Effector memory CD4-positive, alpha-beta T cell (primary cell): ENCODE data around the gene ANKMY2.
A peak's percentile ranks its signal among the peaks of the same experiment; 100 is the strongest.

Source experiments
- DNase-seq, 3 donors: peaks; one replicate each; pipeline ENCODE4 v3.0.0-alpha.2; 2020
- H3K27ac ChIP-seq: 2 replicates; pipeline ENCODE4 v1.7.0; 2013; ENCODE audit warnings: mild to moderate bottlenecking, low read length, moderate library complexity; ENCODE audit not compliant: insufficient read depth, poor library complexity, severe bottlenecking
- H3K27me3 ChIP-seq: replicated peaks from 2 replicates; pipeline ENCODE4 v1.7.0; 2013; ENCODE audit warnings: mild to moderate bottlenecking, low read length; ENCODE audit not compliant: insufficient read depth, control insufficient read depth, poor library complexity, severe bottlenecking
- H3K36me3 ChIP-seq: 2 replicates; pipeline ENCODE4 v1.7.0; 2013; ENCODE audit warnings: mild to moderate bottlenecking, low read length, moderate library complexity; ENCODE audit not compliant: control insufficient read depth, insufficient read depth
- H3K4me1 ChIP-seq: 2 replicates; pipeline ENCODE4 v1.7.0; 2013; ENCODE audit warnings: low read length, mild to moderate bottlenecking; ENCODE audit not compliant: control insufficient read depth, insufficient read depth, poor library complexity, severe bottlenecking
- H3K4me3 ChIP-seq: 2 replicates; pipeline ENCODE4 v1.7.0; 2013; ENCODE audit warnings: low read length, low read depth, mild to moderate bottlenecking; ENCODE audit not compliant: insufficient read depth, poor library complexity, severe bottlenecking
- H3K9me3 ChIP-seq: 2 replicates; pipeline ENCODE4 v1.7.0; 2013; ENCODE audit warnings: mild to moderate bottlenecking, low read length, moderate library complexity; ENCODE audit not compliant: control insufficient read depth

The ANKMY2 gene

GRCh38 chr7:16647435-16647960 is 1.9 kb upstream of the ANKMY2 start:
- no peak overlapping the region for H3K27ac ChIP-seq
- H3K27me3 ChIP-seq, result no peaks in the 10 kb centered on the region
- no peaks in the 10 kb centered on the region for H3K36me3 ChIP-seq
- no peaks in the 10 kb centered on the region for H3K9me3 ChIP-seq
- H3K4me3 ChIP-seq, result no peak overlapping the region
- peaks cover 14% of the 10 kb centered on the region for H3K4me1 ChIP-seq
- DNase-seq, result no peak

GRCh38 chr7:16646472-16647072 is 1.0 kb upstream of the ANKMY2 start:
- DNase-seq, result no peak
- Histone ChIP-seq H3K9me3 (no peaks in the 10 kb centered on the region), H3K36me3 (no peaks in the 10 kb centered on the region), H3K27ac (peak overlapping the region; percentile 72), H3K27me3 (no peaks in the 10 kb centered on the region), H3K4me1 (peaks cover 13% of the 10 kb centered on the region), H3K4me3 (peak overlapping the region; percentile 98)

- H3K4me1 ChIP-seq, result peaks cover 10% of the 10 kb centered on the region
- no peaks in the 10 kb centered on the region for H3K36me3 ChIP-seq
- H3K27me3 ChIP-seq, result no peaks in the 10 kb centered on the region
- H3K27ac ChIP-seq, result peak overlapping the region; percentile 72
- H3K9me3 ChIP-seq, result no peaks in the 10 kb centered on the region
- DNase-seq, result peak; percentile 34 to 54 (median 47)
- peak overlapping the region; percentile 98 for H3K4me3 ChIP-seq
These were observed 640 bp downstream of the ANKMY2 start for GRCh38 chr7:16644636-16645592.

- no peaks in the 10 kb centered on the region for H3K9me3 ChIP-seq
- DNase-seq, result no peak
- H3K36me3 ChIP-seq, result no peaks in the 10 kb centered on the region
- H3K27ac ChIP-seq, result no peak overlapping the region
- peaks cover 10% of the 10 kb centered on the region for H3K4me1 ChIP-seq
- no peaks in the 10 kb centered on the region for H3K27me3 ChIP-seq
- H3K4me3 ChIP-seq, result peak overlapping the region; percentile 98
These were observed 1.4 kb downstream of the ANKMY2 start for GRCh38 chr7:16644157-16644556.

GRCh38 chr7:16638282-16639280 is 7.0 kb downstream of the ANKMY2 start:
- no peaks in the 10 kb centered on the region for H3K9me3 ChIP-seq
- peaks cover 4% of the 10 kb centered on the region for H3K36me3 ChIP-seq
- no peak for DNase-seq

GRCh38 chr7:16637379-16637778 is 8.2 kb downstream of the ANKMY2 start:
- no peak overlapping the region for H3K27ac ChIP-seq
- no peaks in the 10 kb centered on the region for H3K4me1 ChIP-seq
- H3K4me3 ChIP-seq, result no peak overlapping the region
- no peaks in the 10 kb centered on the region for H3K9me3 ChIP-seq
- H3K27me3 ChIP-seq, result no peaks in the 10 kb centered on the region
- peaks cover 4% of the 10 kb centered on the region for H3K36me3 ChIP-seq
- DNase-seq, result no peak

More at GRCh38 chr7:16638282-16639280, 7.0 kb downstream of the ANKMY2 start:
- no peak overlapping the region for H3K4me3 ChIP-seq
- H3K27ac ChIP-seq, result no peak overlapping the region
- no peaks in the 10 kb centered on the region for H3K27me3 ChIP-seq
- H3K4me1 ChIP-seq, result no peaks in the 10 kb centered on the region

GRCh38 chr7:16636555-16637101 is 8.9 kb downstream of the ANKMY2 start:
- H3K4me3 ChIP-seq, result no peak overlapping the region
- no peak overlapping the region for H3K27ac ChIP-seq
- H3K27me3 ChIP-seq, result no peaks in the 10 kb centered on the region
- peaks cover 4% of the 10 kb centered on the region for H3K36me3 ChIP-seq
- DNase-seq, result no peak
- H3K9me3 ChIP-seq, result no peaks in the 10 kb centered on the region
- H3K4me1 ChIP-seq, result no peaks in the 10 kb centered on the region

- Histone ChIP-seq H3K4me3 (no peak overlapping the region), H3K9me3 (no peaks in the 10 kb centered on the region), H3K36me3 (peaks cover 4% of the 10 kb centered on the region), H3K4me1 (no peaks in the 10 kb centered on the region), H3K27me3 (no peaks in the 10 kb centered on the region), H3K27ac (no peak overlapping the region)
- no peak for DNase-seq
These were observed 11.2 kb downstream of the ANKMY2 start for GRCh38 chr7:16634271-16634738.

GRCh38 chr7:16630654-16631053 is 14.9 kb downstream of the ANKMY2 start:
- H3K4me3 ChIP-seq, result no peak overlapping the region
- no peaks in the 10 kb centered on the region for H3K4me1 ChIP-seq
- no peaks in the 10 kb centered on the region for H3K9me3 ChIP-seq
- H3K36me3 ChIP-seq, result peaks cover under 1% of the 10 kb centered on the region
- H3K27me3 ChIP-seq, result no peaks in the 10 kb centered on the region
- H3K27ac ChIP-seq, result no peak overlapping the region
- DNase-seq, result no peak
